ENCODE data around the gene NCOA7.
A peak's percentile ranks its signal among the peaks of the same experiment; 100 is the strongest.

NCOA7 gene

GRCh38 chr6:125746019-125746414 lies 44.7 kb upstream of the NCOA7 start:
- no peak for TF ChIP-seq CTCF (conservative IDR thresholded peaks at IDR 0.05; ENCODE audit: low read length)
- no peak overlapping the region for H3K4me3 ChIP-seq (ENCODE audit: low read length)
- DNase-seq (ENCODE audit: low read depth) = no peak

- H3K4me3 ChIP-seq (ENCODE audit: low read length) = peak overlapping the region; percentile 51
- TF ChIP-seq CTCF (conservative IDR thresholded peaks at IDR 0.05; ENCODE audit: low read length) = no peak
- peak; percentile 15 for DNase-seq (ENCODE audit: low read depth)
Measured at GRCh38 chr6:125746731-125747588, 43.8 kb upstream of the NCOA7 start.

DNA sequence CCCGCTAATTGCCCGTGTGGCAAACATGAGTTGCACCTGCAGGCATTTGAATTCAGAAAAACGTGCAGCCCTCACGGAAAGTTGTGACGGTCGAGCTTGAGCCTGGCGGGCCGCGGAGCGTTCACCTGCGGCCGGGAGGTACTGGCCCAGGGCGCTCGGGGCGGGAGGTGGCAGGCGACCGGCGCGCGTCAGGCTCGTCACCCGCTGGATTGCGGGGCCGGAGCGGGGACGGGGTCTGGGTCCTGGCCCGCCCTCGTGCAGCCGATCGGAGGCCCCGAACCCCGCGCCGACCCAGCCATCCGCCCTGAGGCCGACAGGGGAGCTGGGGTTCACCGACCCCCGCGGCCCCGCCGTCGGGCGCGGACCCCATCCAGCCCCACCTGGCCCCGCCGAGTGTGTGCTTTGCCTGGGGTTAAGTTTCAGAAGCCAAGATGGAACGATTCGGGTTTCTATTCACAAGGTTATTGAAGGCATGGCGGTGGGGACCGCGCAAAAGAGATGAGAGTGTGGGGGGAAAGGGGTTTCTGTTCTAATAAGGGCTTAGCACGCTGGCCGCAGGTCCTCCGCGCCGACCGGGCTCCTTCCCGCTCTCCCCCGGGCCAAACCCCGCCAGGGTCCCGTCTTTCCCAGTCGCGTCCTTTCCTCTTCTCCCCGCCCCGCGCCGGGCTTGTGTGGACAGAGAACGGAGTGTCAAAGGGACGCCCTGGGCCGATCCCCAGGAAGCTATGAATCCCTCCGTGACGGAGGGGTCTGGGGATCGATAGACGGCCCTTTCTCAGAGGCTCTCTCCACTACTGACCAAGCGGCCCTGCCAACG lies 43.0 kb upstream of the NCOA7 start:
- DNase-seq (ENCODE audit: low read depth) = no peak
- peak overlapping the region; percentile 55 for H3K4me3 ChIP-seq (ENCODE audit: low read length)
- TF ChIP-seq CTCF (conservative IDR thresholded peaks at IDR 0.05; ENCODE audit: low read length) = no peak

- TF ChIP-seq CTCF (conservative IDR thresholded peaks at IDR 0.05; ENCODE audit: low read length) = peak; percentile 13; the same call in 1 of the 2 replicates
- H3K4me3 ChIP-seq (ENCODE audit: low read length) = peak overlapping the region; percentile 55
- DNase-seq (ENCODE audit: low read depth) = peak; percentile 3
Measured at GRCh38 chr6:125748406-125749172, 42.2 kb upstream of the NCOA7 start.

DNA sequence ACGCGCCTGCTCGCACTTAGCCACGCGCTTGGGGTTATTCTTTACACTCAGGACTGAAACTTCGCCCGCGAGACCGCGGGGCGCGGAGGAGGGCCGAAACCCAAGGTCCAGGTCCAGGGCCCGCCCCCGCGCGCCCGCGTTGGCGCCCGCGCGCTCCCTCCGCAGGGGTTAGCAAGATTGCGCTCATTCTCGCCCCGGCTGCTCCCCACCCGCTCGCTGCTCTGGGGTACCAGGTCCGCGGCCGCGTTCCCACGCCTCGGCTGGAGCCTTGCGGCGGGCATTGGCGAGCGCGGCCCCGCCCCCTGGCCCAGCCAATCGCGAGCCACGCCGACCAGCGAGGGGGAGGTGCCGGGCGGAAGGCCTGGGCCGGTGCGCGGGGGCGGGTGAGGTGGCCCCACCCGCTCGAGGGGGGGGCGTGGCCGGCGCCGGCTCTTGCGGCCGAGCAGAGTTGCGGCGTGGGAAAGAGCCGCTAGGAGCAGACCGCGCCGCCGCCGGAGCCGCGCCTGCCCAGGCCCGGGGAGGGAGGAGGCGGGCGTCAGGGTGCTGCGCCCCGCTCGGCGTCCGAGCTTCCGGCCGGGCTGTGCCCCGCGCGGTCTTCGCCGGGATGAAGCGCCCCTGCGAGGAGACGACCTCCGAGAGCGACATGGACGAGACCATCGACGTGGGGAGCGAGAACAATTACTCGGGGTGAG lies 41.4 kb upstream of the NCOA7 start, which contains the start of gene HEY2:
HEY2 (plus strand) TSS at position 460 of the 692 bp plus-strand sequence; CDS start at position 605, 145 bp downstream.
- no peak for TF ChIP-seq CTCF (conservative IDR thresholded peaks at IDR 0.05; ENCODE audit: low read length)
- peak within 1 kb of the TSS; percentile 56 for H3K4me3 ChIP-seq (ENCODE audit: low read length)
- peak; percentile 83 for DNase-seq (ENCODE audit: low read depth)
